Transverse colon (tissue), 4 donors: Measurements from ENCODE around the gene TOE1.

Experiments used
- CTCF ChIP-seq, 5 experiments: fragments of 200-600 bp in 3 of 5; fragments of 450-650 bp in 2 of 5; sonication (generic) in 3 of 5; IDR thresholded peaks; 1 replicate in 2 of 5; 2 replicates in 3 of 5; pipeline ENCODE4 v1.5.1; 2016 to 2017; ENCODE audit warnings: antibody characterized with exemption in 5 of 5, inconsistent platforms in 3 of 5, mild to moderate bottlenecking in 2 of 5, moderate library complexity in 1 of 5
- EP300 ChIP-seq: sonication (generic); formaldehyde crosslinking; IDR thresholded peaks from one replicate; pipeline ENCODE4 v1.6.1; 2017; ENCODE audit warnings: antibody characterized with exemption, low read depth
- POLR2AphosphoS5 ChIP-seq, 3 donors: sonication (generic); formaldehyde crosslinking; IDR thresholded peaks; one replicate each; pipeline ENCODE4 v1.6.1; 2016; ENCODE audit warnings: antibody characterized with exemption in 3 of 3

DNA sequence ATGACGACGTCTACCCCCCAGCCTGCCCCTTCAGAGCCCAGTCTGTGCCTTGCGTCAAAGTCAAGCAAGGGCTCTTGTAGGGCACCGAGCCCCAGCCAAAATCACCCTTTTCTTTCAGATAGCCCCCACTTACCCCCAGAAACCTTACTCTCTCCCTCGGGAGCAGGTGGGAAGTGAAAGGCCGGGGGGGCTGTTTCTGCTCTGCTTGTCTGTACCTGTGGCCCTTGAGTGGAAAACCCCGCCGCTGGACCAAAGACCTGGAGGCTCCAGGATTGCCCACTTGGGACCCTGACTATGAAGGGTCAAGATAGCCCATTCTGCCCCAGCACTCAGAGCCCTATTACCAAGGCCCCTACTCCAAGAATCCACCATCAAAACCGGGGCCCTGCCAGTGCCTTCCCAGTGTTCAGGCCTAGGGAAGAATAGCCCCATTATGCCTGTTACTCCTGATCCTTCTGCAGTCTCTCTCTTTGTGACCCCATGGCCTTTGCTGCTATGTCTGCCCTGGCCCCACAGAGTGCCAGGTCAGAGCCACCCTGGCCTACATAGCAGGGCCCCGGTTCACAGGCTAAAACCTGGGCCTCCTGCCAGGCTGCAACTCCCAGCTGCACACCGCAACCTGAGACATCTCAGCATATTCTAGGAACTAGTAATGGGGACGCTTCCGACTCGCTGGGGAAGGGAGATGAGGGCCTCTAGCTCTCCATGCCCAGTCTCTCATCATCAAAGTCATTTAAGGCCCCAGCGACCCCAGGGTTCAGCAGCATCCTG, 35.5 kb upstream of the TOE1 start:
- TF ChIP-seq CTCF (IDR thresholded peaks at IDR 0.05), result peak in 2 of 5 experiments; percentile 20 to 29
- no peak for TF ChIP-seq POLR2AphosphoS5 (IDR thresholded peaks at IDR 0.05)
- TF ChIP-seq EP300, result no peak
